GM12872 (cell line): ENCODE results near the gene DHPS.

Source experiments
- TF ChIP-seq, protein P1 (sequence below): IDR thresholded peaks from 3 replicates; pipeline ENCODE4 v1.5.1; 2011; ENCODE audit warnings: low read depth, mild to moderate bottlenecking, low read length, moderate library complexity; ENCODE audit not compliant: insufficient read depth

DHPS gene

DNA sequence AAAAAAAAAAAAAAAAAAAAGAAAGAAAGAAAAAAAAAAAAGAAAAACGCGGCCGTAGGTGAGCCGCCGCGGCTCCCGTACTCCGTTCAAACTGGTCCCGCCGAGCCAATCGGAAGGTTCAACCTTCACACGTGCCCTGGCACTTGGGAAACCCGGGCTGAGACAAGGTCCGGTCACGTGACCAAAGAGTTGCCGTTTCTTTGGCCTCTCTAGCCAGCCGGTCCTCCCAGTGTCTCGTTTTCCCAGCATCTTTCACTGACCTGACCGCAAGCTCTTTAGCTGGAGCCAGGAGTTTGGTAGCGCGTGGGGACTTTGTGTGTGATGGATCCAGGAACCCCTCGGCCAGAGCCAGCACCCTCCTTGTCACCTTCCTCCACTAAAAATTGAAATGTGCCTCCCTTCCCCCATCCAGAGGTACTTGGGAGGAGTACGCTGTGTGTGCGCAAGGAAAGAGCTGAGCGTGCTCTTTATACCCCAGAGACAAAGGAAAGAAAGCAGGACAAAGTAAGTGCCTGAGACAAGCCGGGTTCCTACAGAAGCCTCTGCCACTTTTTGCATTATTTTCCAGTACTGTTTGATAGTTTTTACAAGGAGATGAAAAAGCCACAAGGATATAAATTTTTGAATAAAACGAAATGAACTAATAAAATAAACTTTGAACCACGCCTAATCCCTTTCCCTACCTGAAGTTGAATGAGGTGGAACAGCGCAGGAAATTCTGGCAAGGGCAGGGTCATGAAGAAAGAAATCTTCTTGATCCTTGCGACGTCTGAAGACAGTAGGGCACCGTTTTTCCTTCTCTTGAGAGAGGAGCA, 41.1 kb upstream of the DHPS start:
- TF ChIP-seq, protein P1, sequence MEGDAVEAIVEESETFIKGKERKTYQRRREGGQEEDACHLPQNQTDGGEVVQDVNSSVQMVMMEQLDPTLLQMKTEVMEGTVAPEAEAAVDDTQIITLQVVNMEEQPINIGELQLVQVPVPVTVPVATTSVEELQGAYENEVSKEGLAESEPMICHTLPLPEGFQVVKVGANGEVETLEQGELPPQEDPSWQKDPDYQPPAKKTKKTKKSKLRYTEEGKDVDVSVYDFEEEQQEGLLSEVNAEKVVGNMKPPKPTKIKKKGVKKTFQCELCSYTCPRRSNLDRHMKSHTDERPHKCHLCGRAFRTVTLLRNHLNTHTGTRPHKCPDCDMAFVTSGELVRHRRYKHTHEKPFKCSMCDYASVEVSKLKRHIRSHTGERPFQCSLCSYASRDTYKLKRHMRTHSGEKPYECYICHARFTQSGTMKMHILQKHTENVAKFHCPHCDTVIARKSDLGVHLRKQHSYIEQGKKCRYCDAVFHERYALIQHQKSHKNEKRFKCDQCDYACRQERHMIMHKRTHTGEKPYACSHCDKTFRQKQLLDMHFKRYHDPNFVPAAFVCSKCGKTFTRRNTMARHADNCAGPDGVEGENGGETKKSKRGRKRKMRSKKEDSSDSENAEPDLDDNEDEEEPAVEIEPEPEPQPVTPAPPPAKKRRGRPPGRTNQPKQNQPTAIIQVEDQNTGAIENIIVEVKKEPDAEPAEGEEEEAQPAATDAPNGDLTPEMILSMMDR, result no peak

GRCh38 chr19:12721656-12722565, 40.2 kb upstream of the DHPS start:
- TF ChIP-seq, protein P1, result no peak

DNA sequence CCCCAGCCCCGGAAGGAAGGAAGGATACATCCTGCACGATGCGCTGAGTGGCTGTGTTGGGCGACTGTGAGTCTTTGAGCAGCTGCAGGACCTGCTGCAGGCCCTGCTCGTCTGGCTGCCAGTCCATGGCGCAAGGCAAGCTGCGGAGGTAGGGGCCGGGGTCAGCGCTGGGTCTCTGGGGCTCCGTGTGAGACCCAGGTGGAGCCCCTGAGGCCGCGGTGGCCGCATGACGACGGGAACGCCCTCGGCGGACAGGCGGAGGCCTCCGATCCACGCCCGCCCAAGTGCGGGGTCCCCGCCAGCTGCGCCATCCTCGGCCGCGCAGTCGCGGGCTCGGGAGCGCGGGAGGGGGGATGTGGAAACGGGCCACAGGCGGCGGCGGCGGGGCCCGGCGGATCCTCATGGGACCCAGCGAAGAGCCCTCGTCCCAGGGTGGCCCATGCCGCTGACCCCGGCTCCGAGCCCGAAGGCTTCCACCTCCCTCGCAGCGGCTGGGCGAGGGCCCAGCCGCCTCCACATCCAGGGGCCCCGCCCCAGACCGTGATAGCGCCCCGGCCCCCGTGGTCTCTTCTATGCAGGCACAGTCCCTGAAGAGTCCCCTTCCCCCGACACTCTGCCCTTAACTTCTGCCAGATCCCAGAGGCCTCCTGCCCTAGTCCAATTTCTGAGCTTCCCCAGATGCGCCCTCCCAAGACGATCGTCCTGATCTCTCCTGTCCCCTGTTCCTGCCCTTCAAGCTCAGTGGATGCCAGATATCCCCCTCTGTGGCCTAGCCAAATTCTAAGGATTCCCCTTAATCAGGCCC, 39.4 kb upstream of the DHPS start:
- TF ChIP-seq, protein P1, result no peak

- TF ChIP-seq, protein P1, result no peak
These were observed 38.6 kb upstream of the DHPS start for GRCh38 chr19:12720296-12720695.

- TF ChIP-seq, protein P1, result no peak
These were observed 34.2 kb upstream of the DHPS start for GRCh38 chr19:12715929-12716328.

- TF ChIP-seq, protein P1, result no peak
These were observed 33.4 kb upstream of the DHPS start for GRCh38 chr19:12715102-12715501.
